Mesenchymal stem cell (in vitro differentiated cells and primary cell): ENCODE data around the gene CLN6.

ENCODE experiments used
- DNase-seq: peaks from one replicate; pipeline ENCODE4 v3.0.0-alpha.2; 2013
- H2AFZ ChIP-seq: one replicate; pipeline ENCODE4 v1.6.1; 2013; ENCODE audit warnings: low read depth, mild to moderate bottlenecking, control low read depth, inconsistent platforms, low read length, moderate library complexity
- H2AK5ac ChIP-seq: 2 replicates; pipeline ENCODE4 v1.6.1; 2013; ENCODE audit warnings: low read length, moderate library complexity, mild to moderate bottlenecking, inconsistent platforms; ENCODE audit not compliant: severe bottlenecking
- H2BK120ac ChIP-seq: one replicate; pipeline ENCODE4 v1.6.1; 2013; ENCODE audit warnings: low read depth, mild to moderate bottlenecking, inconsistent platforms, low read length, moderate library complexity
- H2BK12ac ChIP-seq, 2 experiments: one replicate each; pipeline ENCODE4 v1.6.1; 2013; ENCODE audit warnings: inconsistent platforms in 2 of 2, low read length in 2 of 2, mild to moderate bottlenecking in 2 of 2, moderate library complexity in 2 of 2, control low read depth in 1 of 2
- H2BK15ac ChIP-seq: one replicate; pipeline ENCODE4 v1.6.1; 2013; ENCODE audit warnings: mild to moderate bottlenecking, low read depth, inconsistent platforms; ENCODE audit not compliant: poor library complexity, severe bottlenecking
- H2BK5ac ChIP-seq: 2 replicates; pipeline ENCODE4 v1.6.1; 2013; ENCODE audit warnings: low read depth, mild to moderate bottlenecking, low read length, control low read depth, inconsistent platforms; ENCODE audit not compliant: poor library complexity, severe bottlenecking
- H3K14ac ChIP-seq, 2 experiments: one replicate each; pipeline ENCODE4 v1.6.1; 2013; ENCODE audit warnings: inconsistent platforms in 2 of 2, low read length in 2 of 2, control low read depth in 1 of 2, mild to moderate bottlenecking in 1 of 2, moderate library complexity in 1 of 2
- H3K18ac ChIP-seq, 2 experiments: one replicate each; pipeline ENCODE4 v1.6.1; 2013; ENCODE audit warnings: inconsistent platforms in 2 of 2, low read length in 2 of 2, control low read depth in 1 of 2, low read depth in 1 of 2, mild to moderate bottlenecking in 1 of 2
- H3K23ac ChIP-seq, 2 experiments: one replicate each; pipeline ENCODE4 v1.6.1; 2013; ENCODE audit warnings: inconsistent platforms in 2 of 2, low read length in 2 of 2, mild to moderate bottlenecking in 2 of 2, moderate library complexity in 2 of 2, control low read depth in 1 of 2
- H3K27ac ChIP-seq: 2 replicates; pipeline ENCODE4 v1.5.1; 2013; ENCODE audit warnings: mild to moderate bottlenecking, moderate library complexity, low read length, control low read depth, inconsistent platforms; ENCODE audit not compliant: poor library complexity, severe bottlenecking
- H3K27me3 ChIP-seq, 2 experiments: 2 replicates each; pipeline versions ENCODE4 v1.6.1 to v1.7.0; 2013; ENCODE audit warnings: low read length in 2 of 2, mild to moderate bottlenecking in 2 of 2, moderate library complexity in 2 of 2, control low read depth in 1 of 2, inconsistent platforms in 1 of 2; ENCODE audit not compliant: control insufficient read depth in 1 of 2, insufficient read depth in 1 of 2
- H3K36me3 ChIP-seq, 2 experiments: 2 replicates each; pipeline versions ENCODE4 v1.6.1 to v1.7.0; 2013; ENCODE audit warnings: low read length in 2 of 2, control low read depth in 1 of 2, inconsistent platforms in 1 of 2, low read depth in 1 of 2, mild to moderate bottlenecking in 1 of 2; ENCODE audit not compliant: insufficient read depth in 2 of 2, control insufficient read depth in 1 of 2
- H3K4ac ChIP-seq, 2 experiments: one replicate each; pipeline ENCODE4 v1.6.1; 2013; ENCODE audit warnings: inconsistent platforms in 2 of 2, low read length in 2 of 2, mild to moderate bottlenecking in 2 of 2, moderate library complexity in 2 of 2, control low read depth in 1 of 2, low read depth in 1 of 2
- H3K4me1 ChIP-seq: 2 replicates; pipeline ENCODE4 v1.6.1; 2013; ENCODE audit warnings: low read depth, low read length, control low read depth; ENCODE audit not compliant: control insufficient read depth, insufficient read depth
- H3K4me2 ChIP-seq: 2 replicates; pipeline ENCODE4 v1.6.1; 2013; ENCODE audit warnings: low read length, mild to moderate bottlenecking, inconsistent platforms; ENCODE audit not compliant: poor library complexity, severe bottlenecking
- H3K4me3 ChIP-seq, 2 experiments: 2 replicates each; pipeline versions ENCODE4 v1.5.1 to v1.7.0; 2013; ENCODE audit warnings: low read length in 2 of 2, mild to moderate bottlenecking in 2 of 2, control low read depth in 1 of 2, low read depth in 1 of 2; ENCODE audit not compliant: insufficient read depth in 1 of 2
- H3K79me1 ChIP-seq: replicated peaks from 2 replicates; pipeline ENCODE4 v1.6.1; 2013; ENCODE audit warnings: mild to moderate bottlenecking, control low read depth, low read length, inconsistent platforms; ENCODE audit not compliant: poor library complexity, severe bottlenecking
- H3K9ac ChIP-seq: 2 replicates; pipeline ENCODE4 v1.7.0; 2013; ENCODE audit warnings: mild to moderate bottlenecking, low read length, moderate library complexity
- H3K9me3 ChIP-seq: 2 replicates; pipeline ENCODE4 v1.7.0; 2013; ENCODE audit warnings: mild to moderate bottlenecking, low read length; ENCODE audit not compliant: control insufficient read depth
- H4K8ac ChIP-seq: one replicate; pipeline ENCODE4 v1.6.1; 2013; ENCODE audit warnings: inconsistent platforms, mild to moderate bottlenecking, low read length, moderate library complexity
- H4K91ac ChIP-seq: one replicate; pipeline ENCODE4 v1.6.1; 2013; ENCODE audit warnings: mild to moderate bottlenecking, low read length, inconsistent platforms
- WGBS: methylation state at CpG from one replicate; pipeline ENCODE4 v1.1.7; 2013; ENCODE audit warnings: mixed read lengths; 5-methylcytosine and 5-hydroxymethylcytosine counted together

The CLN6 gene

GRCh38 chr15:68234060-68234459, 4.5 kb upstream of the CLN6 start:
- H2AK5ac ChIP-seq, result no peak overlapping the region
- peak overlapping the region; percentile 57 for H4K8ac ChIP-seq
- H4K91ac ChIP-seq, result no peak overlapping the region
- no peaks in the 10 kb centered on the region for H3K27me3 ChIP-seq
- no peak overlapping the region for H2BK120ac ChIP-seq
- no peak overlapping the region for H2AFZ ChIP-seq
- no peak overlapping the region for H3K27ac ChIP-seq
- H2BK15ac ChIP-seq, result no peak overlapping the region
- peaks cover 2% of the 10 kb centered on the region for H3K9me3 ChIP-seq
- H3K36me3 ChIP-seq, result no peaks in the 10 kb centered on the region
- H2BK5ac ChIP-seq, result no peak overlapping the region
- H2BK12ac ChIP-seq, result no peak overlapping the region
- DNase-seq, result peak; percentile 20
- no peak overlapping the region for H3K23ac ChIP-seq
- H3K4me1 ChIP-seq, result peaks cover 9% of the 10 kb centered on the region
- 49% methylated on average over 6 of the region's 6 CpGs for WGBS
- H3K18ac ChIP-seq, result peak overlapping the region in 1 of 2 experiments; percentile 14
- no peak overlapping the region for H3K14ac ChIP-seq
- H3K79me1 ChIP-seq, result peaks cover 3% of the 10 kb centered on the region
- no peak overlapping the region for H3K9ac ChIP-seq
- no peak overlapping the region for H3K4ac ChIP-seq
- H3K4me2 ChIP-seq, result no peak overlapping the region
- no peak overlapping the region for H3K4me3 ChIP-seq

- H4K8ac ChIP-seq, result no peak overlapping the region
- H3K18ac ChIP-seq, result no peak overlapping the region
- H3K4me3 ChIP-seq, result no peak overlapping the region
- no peak overlapping the region for H2BK5ac ChIP-seq
- no peak overlapping the region for H2BK120ac ChIP-seq
- 93% methylated on average over 3 of the region's 6 CpGs for WGBS
- H3K23ac ChIP-seq, result no peak overlapping the region
- no peak overlapping the region for H3K9ac ChIP-seq
- DNase-seq, result no peak
- no peak overlapping the region for H3K14ac ChIP-seq
- H3K36me3 ChIP-seq, result no peaks in the 10 kb centered on the region
- H2BK15ac ChIP-seq, result no peak overlapping the region
- no peak overlapping the region for H3K27ac ChIP-seq
- no peak overlapping the region for H2BK12ac ChIP-seq
- H3K9me3 ChIP-seq, result no peaks in the 10 kb centered on the region
- H3K4me1 ChIP-seq, result peaks cover 16% of the 10 kb centered on the region
- no peak overlapping the region for H3K4ac ChIP-seq
- H2AK5ac ChIP-seq, result no peak overlapping the region
- H3K27me3 ChIP-seq, result no peaks in the 10 kb centered on the region
- no peak overlapping the region for H3K4me2 ChIP-seq
- H3K79me1 ChIP-seq, result peaks cover 4% of the 10 kb centered on the region
- no peak overlapping the region for H4K91ac ChIP-seq
- no peak overlapping the region for H2AFZ ChIP-seq
Measured at GRCh38 chr15:68232937-68233336, 3.4 kb upstream of the CLN6 start.

GRCh38 chr15:68232449-68232848, 2.9 kb upstream of the CLN6 start:
- Histone ChIP-seq H3K14ac (no peak overlapping the region), H3K4ac (no peak overlapping the region), H3K9me3 (no peaks in the 10 kb centered on the region), H2BK5ac (no peak overlapping the region), H3K23ac (no peak overlapping the region), H3K27me3 (no peaks in the 10 kb centered on the region), H4K8ac (no peak overlapping the region), H3K27ac (no peak overlapping the region), H3K4me2 (no peak overlapping the region), H3K4me1 (peaks cover 20% of the 10 kb centered on the region), H3K18ac (no peak overlapping the region), H2AFZ (no peak overlapping the region), H2BK15ac (peak overlapping the region; percentile 89), H3K9ac (no peak overlapping the region), H2BK120ac (no peak overlapping the region), H3K36me3 (no peaks in the 10 kb centered on the region), H2BK12ac (peak overlapping the region in 1 of 2 experiments; percentile 30), H2AK5ac (no peak overlapping the region), H3K4me3 (no peak overlapping the region), H3K79me1 (peaks cover 5% of the 10 kb centered on the region), H4K91ac (no peak overlapping the region)
- no peak for DNase-seq
- 84% methylated on average over 6 of the region's 6 CpGs for WGBS

GRCh38 chr15:68231102-68231818, 1.7 kb upstream of the CLN6 start:
- no peak overlapping the region for H3K23ac ChIP-seq
- H2BK12ac ChIP-seq, result no peak overlapping the region
- H4K91ac ChIP-seq, result no peak overlapping the region
- H2BK15ac ChIP-seq, result peak overlapping the region; percentile 52
- H3K79me1 ChIP-seq, result peaks cover 7% of the 10 kb centered on the region
- no peak overlapping the region for H3K14ac ChIP-seq
- H3K4me3 ChIP-seq, result no peak overlapping the region
- H4K8ac ChIP-seq, result no peak overlapping the region
- WGBS, result 88% methylated on average over 9 of the region's 9 CpGs
- H3K9ac ChIP-seq, result no peak overlapping the region
- no peak for DNase-seq
- no peak overlapping the region for H3K18ac ChIP-seq
- H3K36me3 ChIP-seq, result no peaks in the 10 kb centered on the region
- no peaks in the 10 kb centered on the region for H3K27me3 ChIP-seq
- H3K9me3 ChIP-seq, result no peaks in the 10 kb centered on the region
- H2AK5ac ChIP-seq, result no peak overlapping the region
- no peak overlapping the region for H3K4me2 ChIP-seq
- no peak overlapping the region for H2BK5ac ChIP-seq
- no peak overlapping the region for H2AFZ ChIP-seq
- no peak overlapping the region for H3K4ac ChIP-seq
- H3K4me1 ChIP-seq, result peaks cover 21% of the 10 kb centered on the region
- no peak overlapping the region for H2BK120ac ChIP-seq
- no peak overlapping the region for H3K27ac ChIP-seq
